GM12875 (cell line): Measurements from ENCODE around the gene MEIS1.
"Not testable (repeated sequence)": the region's sequence is repeated elsewhere in the genome, so short reads cannot be mapped to it uniquely, and the experiment has no call there.

Experiments used
- H3K4me3 ChIP-seq: one replicate; pipeline ENCODE4 v1.5.1; 2011; ENCODE audit warnings: low read depth, low read length, control low read depth
- TF ChIP-seq, protein P1 (sequence below): IDR thresholded peaks from 2 replicates; pipeline ENCODE4 v1.5.1; 2011; ENCODE audit warnings: low read depth, mild to moderate bottlenecking, control low read depth, inconsistent platforms, low read length, moderate library complexity, borderline replicate concordance; ENCODE audit not compliant: insufficient read depth

Gene MEIS1

GRCh38 chr2:66434679-66435548, at the start of gene MEIS1:
Gene MEIS1 (plus strand): TSS chr2:66435125. CDS start chr2:66435857, 732 bp downstream.
- TF ChIP-seq, protein P1, sequence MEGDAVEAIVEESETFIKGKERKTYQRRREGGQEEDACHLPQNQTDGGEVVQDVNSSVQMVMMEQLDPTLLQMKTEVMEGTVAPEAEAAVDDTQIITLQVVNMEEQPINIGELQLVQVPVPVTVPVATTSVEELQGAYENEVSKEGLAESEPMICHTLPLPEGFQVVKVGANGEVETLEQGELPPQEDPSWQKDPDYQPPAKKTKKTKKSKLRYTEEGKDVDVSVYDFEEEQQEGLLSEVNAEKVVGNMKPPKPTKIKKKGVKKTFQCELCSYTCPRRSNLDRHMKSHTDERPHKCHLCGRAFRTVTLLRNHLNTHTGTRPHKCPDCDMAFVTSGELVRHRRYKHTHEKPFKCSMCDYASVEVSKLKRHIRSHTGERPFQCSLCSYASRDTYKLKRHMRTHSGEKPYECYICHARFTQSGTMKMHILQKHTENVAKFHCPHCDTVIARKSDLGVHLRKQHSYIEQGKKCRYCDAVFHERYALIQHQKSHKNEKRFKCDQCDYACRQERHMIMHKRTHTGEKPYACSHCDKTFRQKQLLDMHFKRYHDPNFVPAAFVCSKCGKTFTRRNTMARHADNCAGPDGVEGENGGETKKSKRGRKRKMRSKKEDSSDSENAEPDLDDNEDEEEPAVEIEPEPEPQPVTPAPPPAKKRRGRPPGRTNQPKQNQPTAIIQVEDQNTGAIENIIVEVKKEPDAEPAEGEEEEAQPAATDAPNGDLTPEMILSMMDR = no peak
- no peak within 1 kb of the TSS for H3K4me3 ChIP-seq

DNA sequence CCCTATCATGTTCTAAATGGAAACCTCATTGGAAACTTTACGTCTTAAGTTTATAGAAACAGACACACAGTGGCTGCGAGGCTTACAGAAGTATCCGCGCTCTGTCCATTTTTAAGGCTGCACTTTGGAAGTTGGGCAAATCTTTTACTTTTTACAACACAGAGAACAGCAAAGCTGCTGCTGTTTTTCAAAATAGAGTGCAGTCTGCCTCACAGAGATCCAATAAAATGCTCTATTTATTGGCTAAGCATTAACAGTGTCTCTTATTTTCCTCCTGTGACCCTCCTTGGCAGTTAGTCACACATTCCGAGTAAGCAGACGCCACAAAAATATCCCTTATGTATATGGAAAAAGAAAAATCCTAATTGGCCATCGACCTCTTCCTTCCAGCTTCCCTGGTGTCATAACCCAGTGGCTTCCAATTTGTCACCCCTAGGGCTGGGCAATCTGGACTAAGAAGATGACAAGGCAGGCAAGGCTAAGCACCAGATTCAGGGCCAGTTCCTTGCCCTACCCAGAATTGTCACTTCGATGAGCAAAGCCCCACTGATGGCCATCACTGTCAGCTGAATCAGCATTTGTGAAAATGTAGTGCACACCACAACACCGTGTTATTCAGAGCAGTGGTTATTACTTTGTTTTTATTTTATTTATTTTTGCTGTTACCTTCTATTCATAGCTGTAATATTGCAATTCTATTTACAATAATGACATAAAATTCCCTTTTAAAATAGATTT, 47.7 kb upstream of the MEIS1 start:
- TF ChIP-seq, protein P1 = no peak

GRCh38 chr2:66389651-66390131, 45.2 kb upstream of the MEIS1 start:
- no peak overlapping the region for H3K4me3 ChIP-seq
- TF ChIP-seq, protein P1 = no peak

More for the DNA sequence above, 47.7 kb upstream of the MEIS1 start:
- H3K4me3 ChIP-seq = no peak overlapping the region

GRCh38 chr2:66390152-66390551, 44.8 kb upstream of the MEIS1 start:
- H3K4me3 ChIP-seq = no peak overlapping the region
- TF ChIP-seq, protein P1 = no peak

DNA sequence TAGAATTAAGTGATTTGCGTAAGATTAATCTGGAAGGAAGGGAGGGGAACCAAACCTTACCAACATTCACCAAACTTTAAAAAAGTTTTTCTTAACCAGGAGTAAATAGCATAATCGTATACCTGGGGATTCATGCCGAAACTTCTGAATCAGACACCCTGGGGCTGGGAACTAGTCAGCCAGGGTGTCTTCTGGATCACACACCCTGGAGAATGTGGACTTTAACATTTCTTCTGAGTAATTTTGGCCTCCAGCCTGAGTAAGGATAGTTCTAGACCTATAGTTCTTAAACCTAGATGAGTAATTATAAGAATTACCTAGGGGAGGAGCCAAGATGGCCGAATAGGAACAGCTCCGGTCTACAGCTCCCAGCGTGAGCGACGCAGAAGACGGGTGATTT, 44.1 kb upstream of the MEIS1 start:
- TF ChIP-seq, protein P1 = no peak
- no peak overlapping the region for H3K4me3 ChIP-seq

DNA sequence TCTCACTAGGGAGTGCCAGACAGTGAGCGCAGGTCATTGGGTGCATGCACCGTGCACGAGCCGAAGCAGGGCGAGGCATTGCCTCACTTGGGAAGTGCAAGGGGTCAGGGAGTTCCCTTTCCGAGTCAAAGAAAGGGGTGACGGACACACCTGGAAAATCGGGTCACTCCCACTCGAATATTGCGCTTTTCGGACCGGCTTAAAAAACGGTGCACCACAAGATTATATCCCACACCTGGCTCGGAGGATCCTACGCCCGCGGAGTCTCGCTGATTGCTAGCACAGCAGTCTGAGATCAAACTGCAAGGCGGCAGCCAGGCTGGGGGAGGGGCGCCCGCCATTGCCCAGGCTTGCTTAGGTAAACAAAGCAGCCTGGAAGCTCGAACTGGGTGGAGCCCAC, 43.7 kb upstream of the MEIS1 start:
- H3K4me3 ChIP-seq = not testable (repeated sequence)

DNA sequence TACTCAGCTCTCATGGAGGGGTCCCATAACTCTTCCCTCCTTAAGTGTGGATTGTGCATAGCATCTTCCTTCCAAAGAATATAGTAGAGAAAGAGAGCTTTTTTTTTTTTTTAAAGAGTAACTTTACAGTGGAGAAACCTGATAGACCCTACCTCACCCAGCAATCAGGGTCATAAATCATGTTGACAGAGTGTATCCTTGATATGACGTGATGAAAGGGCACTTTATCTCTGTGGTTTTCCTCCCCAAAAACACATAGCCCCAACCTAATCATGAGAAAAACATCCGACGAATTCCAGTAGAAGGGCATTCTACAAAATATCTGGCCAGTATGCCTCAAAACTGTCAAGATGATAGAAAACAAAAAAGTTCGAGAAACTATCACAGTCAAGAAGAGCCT, 29.5 kb upstream of the MEIS1 start:
- TF ChIP-seq, protein P1 = no peak

More for the DNA sequence above, 29.5 kb upstream of the MEIS1 start:
- no peak overlapping the region for H3K4me3 ChIP-seq
